K562 (cell line): ENCODE results near the gene ATAD3B. TPM values are rescaled to one million over a fixed set of nuclear protein-coding genes. Genes with fewer than 3 reads are reported as not detected.

Source experiments
- HNRNPH1 ChIP-seq: fragments of 200-400 bp; formaldehyde crosslinking; optimal IDR thresholded peaks from 2 replicates; pipeline ENCODE3; 2017; ENCODE audit warnings: low read depth, mild to moderate bottlenecking, low read length, moderate library complexity
- MEF2A ChIP-seq: IDR thresholded peaks from 2 replicates; pipeline ENCODE4 v1.6.1; 2011; ENCODE audit warnings: low read depth, mild to moderate bottlenecking, low read length, moderate library complexity; ENCODE audit not compliant: control insufficient read depth
- REST ChIP-seq, 2 experiments: fragments of 450-650 bp; formaldehyde crosslinking in 1 of 2; IDR thresholded peaks; 2 replicates each; pipeline versions ENCODE4 v1.4.0 to v1.6.1; 2014 to 2020; ENCODE audit warnings: mild to moderate bottlenecking in 2 of 2, borderline replicate concordance in 1 of 2, low read depth in 1 of 2
- RUNX1 ChIP-seq: sonication (generic); IDR thresholded peaks from 2 replicates; pipeline ENCODE4 v1.6.1; 2016; ENCODE audit warnings: antibody characterized with exemption, low read depth
- ZC3H8 ChIP-seq: fragments of 450-650 bp; IDR thresholded peaks from 2 replicates; pipeline ENCODE4 v1.6.1; 2017
- ZNF780A ChIP-seq: fragments of 250-450 bp; sonication (Bioruptor Pico); IDR thresholded peaks from 2 replicates; pipeline ENCODE4 v1.5.0; 2021; ENCODE audit warnings: mild to moderate bottlenecking
- polyA plus RNA-seq, 8 experiments: library from polyadenylated mRNA; depleted of rRNA in 4 of 8; stranded (reverse) in 5 of 8; unstranded in 3 of 8; fragments of >200 nt; fragmentation: Nextera tagmentation in 2 of 8; fragmentation: Illumina TruSeq in 1 of 8; extraction: Ambion mirVana in 2 of 8; extraction: Trizol in 1 of 8; gene quantifications; 2 replicates each; pipeline versions ENCODE4 v1.2.1 to v1.2.3, GENCODE V29; 2011 to 2014; ENCODE audit warnings: inconsistent platforms in 1 of 8, missing spikeins in 1 of 8
- total RNA-seq, 7 experiments: library from RNA; depleted of rRNA in 6 of 7; stranded (reverse); fragments of >200 nt in 6 of 7; fragmentation: Illumina TruSeq in 2 of 7; extraction: Trizol in 2 of 7; gene quantifications; 2 replicates each; pipeline versions ENCODE4 v1.2.1 to v1.2.3, GENCODE V29; 2011 to 2021; ENCODE audit warnings: low replicate concordance in 1 of 7

The ATAD3B gene
- total and polyA plus RNA-seq, 9 of the 15 experiments (the other 6 are each of a cell fraction or from before 2014, with no cell fraction given), result 0.07 to 113 (median 27.7) TPM

GRCh38 chr1:1460540-1461130, 10.9 kb upstream of the ATAD3B start (continued):
- no peak for TF ChIP-seq REST (IDR thresholded peaks at IDR 0.05; ENCODE audit: borderline replicate concordance)
- TF ChIP-seq REST (CRISPR knock-in tag; IDR thresholded peaks at IDR 0.05; ENCODE audit: low read depth), result no peak
- TF ChIP-seq ZNF780A, result no peak
- TF ChIP-seq RUNX1, result no peak
- TF ChIP-seq MEF2A, result no peak
- no peak for TF ChIP-seq ZC3H8
- no peak for TF ChIP-seq HNRNPH1
